HG02642 (cell line): ENCODE results near the gene SLC46A2.

Experiments used
- ATAC-seq: cut with Tn5 transposase; IDR thresholded peaks from one replicate; pipeline ENCODE4 v1.9.1; 2021; ENCODE audit warnings: mild to moderate bottlenecking; ENCODE audit not compliant: unreplicated experiment, poor library complexity

The SLC46A2 gene, protein sequence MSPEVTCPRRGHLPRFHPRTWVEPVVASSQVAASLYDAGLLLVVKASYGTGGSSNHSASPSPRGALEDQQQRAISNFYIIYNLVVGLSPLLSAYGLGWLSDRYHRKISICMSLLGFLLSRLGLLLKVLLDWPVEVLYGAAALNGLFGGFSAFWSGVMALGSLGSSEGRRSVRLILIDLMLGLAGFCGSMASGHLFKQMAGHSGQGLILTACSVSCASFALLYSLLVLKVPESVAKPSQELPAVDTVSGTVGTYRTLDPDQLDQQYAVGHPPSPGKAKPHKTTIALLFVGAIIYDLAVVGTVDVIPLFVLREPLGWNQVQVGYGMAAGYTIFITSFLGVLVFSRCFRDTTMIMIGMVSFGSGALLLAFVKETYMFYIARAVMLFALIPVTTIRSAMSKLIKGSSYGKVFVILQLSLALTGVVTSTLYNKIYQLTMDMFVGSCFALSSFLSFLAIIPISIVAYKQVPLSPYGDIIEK

DNA sequence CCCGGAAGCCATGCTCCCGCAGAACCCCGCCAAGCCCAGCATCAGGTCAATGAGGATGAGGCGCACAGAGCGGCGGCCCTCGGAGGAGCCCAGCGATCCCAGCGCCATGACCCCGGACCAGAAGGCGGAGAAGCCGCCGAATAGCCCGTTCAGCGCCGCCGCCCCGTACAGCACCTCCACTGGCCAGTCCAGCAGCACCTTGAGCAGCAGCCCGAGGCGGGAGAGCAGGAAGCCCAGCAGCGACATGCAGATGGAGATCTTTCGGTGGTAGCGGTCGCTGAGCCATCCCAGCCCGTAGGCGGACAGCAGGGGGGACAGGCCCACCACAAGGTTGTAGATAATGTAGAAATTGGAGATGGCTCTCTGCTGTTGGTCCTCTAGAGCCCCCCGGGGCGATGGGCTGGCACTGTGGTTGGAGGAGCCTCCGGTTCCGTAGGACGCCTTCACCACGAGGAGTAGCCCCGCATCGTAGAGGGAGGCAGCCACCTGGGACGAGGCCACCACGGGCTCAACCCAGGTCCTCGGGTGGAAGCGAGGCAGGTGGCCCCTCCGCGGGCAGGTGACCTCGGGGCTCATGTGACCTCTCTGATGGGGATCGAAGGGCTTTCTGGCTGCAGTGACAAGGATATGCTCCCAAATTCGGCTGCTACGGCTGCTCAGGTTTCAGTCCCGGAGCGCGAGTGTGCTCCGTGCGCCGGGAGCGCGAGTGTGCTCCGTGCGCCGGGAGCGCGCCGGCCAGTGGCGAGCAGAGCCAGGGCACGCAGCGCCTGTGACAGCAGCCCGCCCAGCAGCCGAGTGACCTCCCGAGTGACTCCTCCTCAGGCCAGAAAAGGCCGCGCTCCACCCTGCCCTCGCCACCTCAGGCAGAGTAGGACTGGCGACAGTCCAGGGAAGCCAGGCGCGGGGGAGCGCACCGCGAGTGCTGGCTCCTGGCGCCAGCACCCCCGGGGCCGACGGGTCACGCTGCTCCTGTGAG is at the start of gene SLC46A2:
TSS of gene SLC46A2 (minus strand) at position 771 of the 976 bp plus-strand sequence. CDS start at position 576, 195 bp downstream.
- no peak for ATAC-seq

DNA sequence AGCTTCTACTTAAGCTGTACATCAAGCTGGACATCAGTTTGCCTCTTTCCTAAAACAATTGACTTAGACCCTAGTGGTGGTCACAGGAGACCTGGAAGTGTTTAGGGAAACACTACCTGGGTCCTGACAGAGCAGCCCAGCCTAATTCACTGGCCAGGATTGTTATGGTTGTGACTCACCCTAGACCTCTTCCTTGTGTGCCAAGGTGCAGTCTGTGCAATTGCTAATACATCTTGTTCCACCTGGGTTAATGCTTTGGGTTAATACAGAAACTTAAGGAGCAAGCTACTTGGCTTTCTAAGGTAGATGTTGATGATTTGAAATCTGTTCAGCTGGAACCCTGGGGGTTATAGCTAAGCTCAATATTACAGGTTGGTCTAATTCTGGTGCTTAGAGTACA is 48.7 kb upstream of the SLC46A2 start:
- no peak for ATAC-seq

DNA sequence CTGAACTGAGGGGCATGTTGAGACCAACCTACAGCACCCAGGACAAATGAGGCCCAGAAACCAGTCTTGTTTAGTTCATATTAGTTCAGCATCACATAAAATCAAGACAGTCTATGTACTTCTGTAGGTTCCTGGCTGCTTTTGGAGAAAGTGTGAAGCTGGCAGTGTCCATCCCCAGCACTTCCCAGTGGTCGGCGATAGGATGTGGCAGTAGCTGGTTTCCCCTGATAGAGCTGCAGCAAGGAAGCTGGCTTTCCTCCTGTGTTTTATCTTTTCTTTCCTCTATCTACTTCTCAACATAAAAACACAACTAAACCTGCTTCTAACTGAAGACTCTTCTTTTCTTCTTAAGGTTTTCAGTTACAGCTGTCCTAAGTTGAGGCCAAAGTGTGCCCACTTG is 43.0 kb upstream of the SLC46A2 start:
- ATAC-seq = no peak

DNA sequence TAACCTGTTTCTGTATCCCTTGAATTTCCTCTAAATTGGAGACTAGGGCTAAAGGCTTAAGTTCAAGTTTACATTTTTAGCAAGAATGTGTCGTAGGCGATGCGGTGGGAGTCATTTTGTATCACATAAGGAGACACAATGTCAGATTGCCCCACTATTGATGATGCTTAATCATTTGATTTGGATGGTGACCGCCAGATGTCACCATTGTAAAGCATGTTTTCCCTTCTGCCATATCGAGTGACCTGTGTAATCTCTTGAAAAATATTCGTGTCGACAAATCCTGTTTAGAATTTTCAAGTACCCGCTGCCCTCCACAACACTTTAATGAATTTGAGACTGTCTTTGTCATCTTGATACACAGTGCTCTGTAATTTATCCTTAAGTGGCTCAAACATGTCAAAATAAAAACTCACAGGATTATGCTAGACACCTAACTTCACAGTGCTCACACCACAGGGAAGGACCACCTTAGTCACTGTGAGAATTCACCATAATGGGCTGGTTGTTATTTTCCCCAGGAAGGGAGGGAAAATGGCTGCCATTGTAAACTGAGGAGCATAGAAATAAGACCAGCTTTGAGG is 34.5 kb upstream of the SLC46A2 start:
- no peak for ATAC-seq

DNA sequence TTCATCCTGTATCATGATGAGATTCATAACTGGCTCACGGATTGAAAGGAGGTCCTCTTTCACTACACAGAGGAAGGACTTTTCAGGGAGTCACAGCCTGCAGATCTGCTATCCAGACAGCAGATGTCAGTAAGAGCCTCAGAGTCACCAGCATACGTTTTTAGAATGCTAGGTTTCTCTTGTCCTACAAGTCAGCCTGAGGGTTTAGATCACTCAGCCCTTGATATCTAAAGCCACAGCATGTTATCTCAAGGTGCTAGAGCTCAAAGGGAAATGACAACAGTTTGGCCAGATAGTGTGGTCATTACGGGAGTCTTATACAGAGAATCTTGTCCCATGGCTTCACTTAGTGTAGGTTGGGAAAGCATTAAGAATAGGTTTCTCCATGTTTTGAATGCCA is 30.9 kb upstream of the SLC46A2 start:
- no peak for ATAC-seq

DNA sequence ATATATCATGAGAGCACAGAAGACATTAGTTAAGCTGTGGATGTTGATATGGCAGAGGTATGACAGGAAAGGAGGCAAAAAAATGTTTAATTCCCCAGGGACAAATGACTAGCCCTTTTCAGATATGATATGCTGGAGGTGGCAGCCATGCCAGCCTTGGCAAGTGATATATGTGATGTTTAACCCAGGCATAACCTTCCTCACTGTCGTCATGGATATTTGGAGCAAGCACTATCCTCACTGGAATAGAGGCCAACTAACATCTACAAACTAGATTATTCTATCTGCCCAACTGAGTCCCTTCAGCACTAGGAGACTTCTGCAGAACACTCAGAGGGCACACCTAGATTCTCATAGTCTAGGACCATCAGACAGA is 27.3 kb upstream of the SLC46A2 start:
- no peak for ATAC-seq

DNA sequence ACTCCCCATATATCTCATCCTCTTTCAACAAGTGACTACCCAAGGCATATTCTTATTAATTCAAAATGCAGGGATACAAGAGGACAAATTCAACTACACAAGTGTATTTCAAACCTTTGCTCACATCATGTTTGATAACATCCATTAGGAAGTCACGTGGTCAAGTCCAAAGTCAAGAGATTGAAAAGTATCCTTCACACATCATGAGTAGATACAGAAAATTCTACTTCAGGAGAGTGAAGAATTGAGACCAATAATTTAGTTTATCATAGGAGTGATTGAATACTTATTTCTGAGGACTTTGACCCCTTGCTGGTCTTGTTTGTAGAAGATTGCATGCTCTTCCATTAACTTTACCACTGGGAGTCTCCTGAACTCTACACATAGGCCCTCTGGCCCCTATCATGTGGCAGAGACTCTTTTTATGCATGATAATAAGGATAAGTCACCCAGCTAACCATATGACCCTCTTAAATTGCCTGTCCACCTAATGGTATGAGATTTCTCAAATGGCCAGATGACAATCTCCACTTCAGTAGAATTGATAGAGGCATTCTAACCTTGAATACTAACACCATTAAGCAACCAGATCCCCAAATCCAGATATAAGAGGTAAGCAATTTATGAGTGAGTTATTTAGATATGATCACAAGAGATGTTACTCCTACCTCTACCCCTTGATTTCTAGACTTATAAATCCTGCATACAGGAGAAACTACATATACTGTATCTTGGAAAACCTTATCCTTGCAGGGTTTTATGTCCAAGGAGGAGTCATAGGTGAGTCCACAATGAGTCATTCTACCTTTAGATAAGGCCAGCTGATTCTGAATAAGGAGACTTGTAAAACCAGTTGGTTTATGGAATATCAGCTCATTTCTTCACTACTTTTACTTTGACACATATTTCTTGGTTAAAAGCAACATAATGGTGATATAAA is 26.6 kb upstream of the SLC46A2 start:
- ATAC-seq = no peak

DNA sequence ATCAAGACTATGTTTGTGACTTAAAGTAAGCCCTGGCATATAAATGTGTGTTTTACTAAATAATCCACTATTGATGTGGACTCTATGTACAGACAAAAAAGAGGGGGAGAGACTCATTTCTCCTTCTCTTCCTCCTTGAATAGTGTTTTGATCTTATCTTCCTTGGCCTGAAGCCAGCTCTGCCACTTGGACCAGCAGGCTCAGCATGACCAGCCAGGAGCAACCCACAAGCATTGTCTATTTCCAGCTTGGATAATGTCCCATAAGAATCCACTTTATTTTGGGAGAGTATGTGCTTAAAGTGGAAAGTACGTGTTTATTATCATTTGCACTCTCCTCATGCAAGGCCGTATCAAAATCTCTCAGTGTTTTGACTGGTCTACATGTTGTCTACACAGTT is 23.8 kb upstream of the SLC46A2 start:
- no peak for ATAC-seq

DNA sequence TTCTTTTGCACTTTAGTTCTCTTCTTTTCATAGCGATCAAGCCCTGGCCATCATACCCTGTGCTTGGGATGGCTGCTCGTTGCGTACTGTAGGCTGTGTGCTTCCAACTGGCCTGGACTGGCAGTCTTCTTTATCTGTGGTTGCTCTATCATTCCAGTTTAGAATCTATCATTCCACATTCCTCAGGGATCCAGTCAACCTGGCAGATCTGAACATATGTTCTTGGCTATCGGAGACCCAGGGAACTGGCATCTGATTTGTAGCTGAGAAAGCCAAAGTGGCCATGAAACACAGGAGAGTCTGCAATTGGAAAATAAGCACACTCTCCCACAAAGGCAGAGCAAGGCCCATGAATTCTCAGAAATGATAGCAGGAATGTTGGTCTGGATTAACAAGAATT is 22.6 kb upstream of the SLC46A2 start:
- no peak for ATAC-seq

DNA sequence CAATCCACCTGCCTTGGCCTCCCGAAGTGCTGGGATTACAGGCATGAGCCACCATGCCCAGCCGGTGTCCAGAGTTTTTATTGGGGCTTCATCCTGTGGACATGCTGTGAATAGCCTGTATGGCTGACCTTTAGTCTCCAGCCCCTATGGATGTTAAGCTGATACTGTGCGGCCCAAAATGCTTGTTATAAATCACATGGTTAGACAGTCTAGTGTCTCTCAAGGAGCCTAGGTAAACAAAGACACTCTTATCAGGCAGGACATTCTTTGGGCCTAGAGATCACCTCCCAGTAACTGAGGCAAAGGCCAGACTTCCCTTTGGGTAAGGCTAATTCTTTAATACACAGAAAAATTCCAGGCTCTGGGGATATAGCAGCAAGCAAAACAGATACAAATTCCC is 22.0 kb upstream of the SLC46A2 start:
- ATAC-seq = no peak

DNA sequence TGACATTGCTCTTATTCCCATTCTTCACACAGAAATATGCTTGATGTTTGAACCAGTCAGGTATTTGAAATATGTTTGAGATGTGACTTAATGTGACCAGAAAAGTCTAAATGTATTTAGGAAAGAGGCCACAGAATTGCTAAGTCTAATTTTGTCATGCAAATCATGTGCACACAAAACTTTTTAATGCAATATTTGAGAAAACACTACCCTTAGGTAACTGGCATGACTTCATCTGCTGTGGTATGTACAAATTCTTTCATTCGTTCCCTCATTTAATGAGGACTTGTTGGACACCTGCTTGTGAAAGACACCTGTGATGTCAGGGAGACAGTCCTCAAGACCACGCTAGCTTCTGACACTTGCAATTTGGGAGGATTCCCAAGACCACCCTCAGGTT is 21.1 kb upstream of the SLC46A2 start:
- no peak for ATAC-seq

DNA sequence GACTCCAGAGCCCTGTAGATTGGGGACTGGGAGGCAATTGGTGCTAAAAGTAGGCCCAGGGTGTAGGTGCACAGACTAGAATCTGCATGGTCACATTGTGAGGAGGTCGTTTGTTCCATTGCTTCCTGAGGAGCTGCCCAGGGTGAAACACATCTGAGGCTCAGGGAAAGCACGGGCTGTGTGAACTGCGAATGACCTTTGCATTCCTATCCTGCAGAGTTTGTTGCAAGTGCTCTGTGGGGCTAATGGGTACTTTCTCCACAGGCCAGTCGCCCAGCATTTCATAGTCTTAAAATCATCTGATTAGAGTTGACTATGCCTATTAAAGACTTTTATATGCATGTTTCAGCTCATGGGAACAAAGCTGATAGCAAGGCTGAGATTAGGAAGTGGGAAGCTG is 14.4 kb upstream of the SLC46A2 start:
- ATAC-seq = no peak

DNA sequence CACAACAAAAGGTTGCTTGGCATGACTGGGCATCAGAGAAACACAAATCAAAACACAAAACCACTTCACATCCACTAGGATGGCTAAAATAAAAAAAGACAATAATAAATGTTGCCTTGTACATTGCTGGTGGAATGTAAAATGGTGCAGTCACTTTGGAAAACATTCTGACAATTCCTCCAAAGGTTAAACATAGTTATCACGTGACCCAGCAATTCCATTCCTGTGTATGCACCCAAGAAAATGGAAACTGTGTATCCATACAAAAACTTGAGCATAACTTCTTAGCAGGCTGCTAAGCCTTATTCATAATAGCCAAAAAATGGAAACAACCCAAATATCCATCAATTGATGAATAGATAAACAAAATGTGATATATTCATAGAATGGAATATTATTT is 10.2 kb upstream of the SLC46A2 start:
- no peak for ATAC-seq

DNA sequence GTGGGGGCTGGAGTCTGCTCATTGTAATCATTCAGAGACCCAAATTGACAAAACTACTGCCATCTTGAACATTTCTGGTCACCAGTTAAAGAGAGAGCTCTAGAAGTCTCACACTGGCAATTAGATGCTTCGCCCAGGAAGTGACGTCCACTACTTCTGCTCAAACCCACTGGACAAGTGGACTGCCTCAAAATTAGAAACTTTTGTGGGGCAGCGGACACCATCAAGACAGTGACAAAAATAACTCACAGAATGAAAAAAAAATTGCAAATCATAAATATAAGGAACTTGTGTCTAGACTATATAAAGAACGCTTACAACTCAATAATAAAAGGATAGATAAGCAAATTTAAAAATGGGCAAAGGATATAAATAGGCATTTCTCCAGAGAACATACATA is 9.8 kb upstream of the SLC46A2 start:
- ATAC-seq = no peak

DNA sequence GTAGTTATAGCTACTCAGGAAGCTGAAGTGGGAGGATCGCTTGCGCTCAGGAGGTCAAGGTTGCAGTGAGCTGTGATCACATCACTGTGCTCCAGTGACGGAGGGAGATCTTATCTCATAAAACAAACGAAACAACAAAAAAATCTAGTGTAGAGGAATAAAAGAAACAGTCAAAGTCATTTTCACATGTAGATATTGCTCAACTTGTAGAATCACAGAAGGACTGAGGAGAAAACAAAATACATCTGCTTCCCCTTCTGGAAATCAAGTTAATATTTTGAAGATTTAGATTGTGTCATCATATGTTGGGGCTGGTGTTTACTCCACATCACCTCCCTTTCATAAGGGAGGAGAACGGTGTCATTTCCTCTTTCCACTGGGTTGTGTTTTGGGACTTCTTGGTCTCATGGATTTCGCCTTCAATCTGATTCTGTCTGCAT is 8.2 kb upstream of the SLC46A2 start:
- ATAC-seq = no peak

DNA sequence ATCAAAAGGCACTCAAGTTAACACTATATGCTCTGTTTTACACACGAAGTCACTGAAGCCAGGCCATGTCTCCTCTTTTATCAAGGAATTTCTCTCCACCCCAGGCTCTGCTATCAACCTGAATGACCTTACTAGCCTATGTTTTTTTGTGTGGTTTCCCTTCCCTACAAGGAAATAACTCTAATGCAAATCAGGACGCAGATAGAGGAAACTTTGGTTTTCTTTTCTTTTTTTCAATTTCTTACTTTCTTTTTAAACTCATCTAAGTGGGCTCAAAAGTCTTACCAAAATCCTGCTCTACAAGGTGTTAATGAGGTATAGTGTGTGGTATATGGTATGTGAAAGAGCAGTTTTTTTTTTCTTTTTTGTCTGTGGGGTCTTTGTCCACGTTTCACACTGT is 5.5 kb upstream of the SLC46A2 start:
- ATAC-seq = no peak

DNA sequence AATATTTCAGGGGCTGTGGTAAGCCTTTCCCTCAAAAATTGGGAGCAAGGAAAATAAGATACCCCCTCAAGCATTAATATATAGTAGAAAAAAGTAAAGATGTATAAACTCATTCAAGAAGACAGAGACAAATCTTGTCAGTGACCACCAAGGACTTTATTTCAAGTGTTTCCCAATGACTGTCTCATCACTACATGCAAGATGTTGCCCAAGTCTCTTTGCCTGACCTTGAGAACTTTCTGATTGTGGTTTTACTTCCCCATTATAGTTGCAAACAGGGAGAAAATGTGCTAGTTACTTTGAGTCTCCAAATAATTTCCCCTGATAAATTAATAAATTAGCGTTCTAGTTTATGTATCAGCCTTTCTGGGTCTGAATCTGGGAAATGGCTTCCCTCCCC is 4.0 kb upstream of the SLC46A2 start:
- no peak for ATAC-seq

DNA sequence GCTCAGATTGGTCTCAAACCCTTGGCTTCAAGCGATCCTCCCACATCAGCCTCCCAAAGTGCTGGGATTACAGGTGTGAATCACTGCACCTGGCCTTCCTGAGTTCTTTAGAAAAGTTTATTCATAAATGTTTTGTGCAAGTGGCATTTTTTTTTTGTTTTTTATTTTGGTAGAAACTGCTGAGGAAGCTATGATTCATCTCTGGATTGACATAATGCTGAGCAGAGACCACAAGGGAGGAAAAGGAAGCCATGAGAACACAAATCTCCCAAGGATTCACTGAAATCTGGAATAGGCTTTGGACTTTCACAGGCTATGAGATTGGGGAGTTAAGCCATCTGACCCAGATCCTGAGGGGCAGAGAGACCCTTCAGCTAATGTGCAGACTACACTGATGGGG is 3.4 kb upstream of the SLC46A2 start:
- no peak for ATAC-seq

DNA sequence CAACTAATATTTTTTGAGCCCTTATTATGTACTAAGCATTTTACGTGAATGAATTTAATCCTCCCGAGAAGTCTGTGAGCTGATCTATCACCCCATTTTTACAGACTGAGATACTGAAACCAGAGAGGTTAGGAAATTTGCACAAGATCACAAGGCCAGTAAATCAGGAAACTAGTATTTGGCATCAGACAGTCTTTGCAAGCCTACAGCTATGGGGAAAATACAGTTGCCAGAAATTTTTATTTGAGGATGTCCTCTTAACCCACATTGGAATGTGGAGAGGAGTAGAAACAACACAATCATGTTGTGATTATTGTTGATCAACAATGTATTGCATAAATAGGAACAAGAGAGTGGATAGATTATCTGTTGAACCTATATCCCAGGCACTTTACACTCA is 2.3 kb upstream of the SLC46A2 start:
- ATAC-seq = no peak

DNA sequence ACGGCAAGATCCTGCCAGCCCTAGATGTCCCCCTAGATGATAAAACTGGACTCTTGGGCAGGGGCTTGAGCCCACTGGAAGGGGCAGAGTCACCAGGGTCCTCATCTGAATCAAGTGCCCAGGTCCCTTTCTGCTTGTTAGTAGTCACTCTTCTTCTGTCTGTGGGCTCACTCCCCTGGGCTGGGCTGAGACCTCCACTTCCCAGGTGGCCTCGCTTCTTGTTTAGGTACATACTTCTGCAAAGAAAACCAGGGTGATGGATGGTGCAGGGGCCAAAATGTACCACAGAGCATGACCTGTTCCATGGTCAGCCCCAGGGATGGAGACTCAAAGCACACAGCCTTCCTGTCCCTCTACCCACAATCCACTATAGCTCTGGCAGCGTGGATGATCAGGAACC is 845 bp upstream of the SLC46A2 start:
- no peak for ATAC-seq
